Prostate gland (tissue), 2 donors: ENCODE results near the gene L3MBTL1. TPM values are rescaled to one million over a fixed set of nuclear protein-coding genes. Genes with fewer than 3 reads are reported as not detected.
A peak's percentile ranks its signal among the peaks of the same experiment; 100 is the strongest.

Source experiments
- DNase-seq: peaks from one replicate; pipeline ENCODE4 v3.0.0-alpha.2; 2019; ENCODE audit warnings: low spot score
- H3K27ac ChIP-seq, 2 donors: fragments of 200-600 bp; sonication (generic); 2 replicates each; pipeline ENCODE4 v1.5.1; 2017 to 2019
- H3K27me3 ChIP-seq: fragments of 200-600 bp; sonication (generic); replicated peaks from 2 replicates; pipeline ENCODE4 v1.5.1; 2019; ENCODE audit not compliant: insufficient read depth
- H3K36me3 ChIP-seq, 2 donors: fragments of 200-600 bp; sonication (generic); 1 replicate in 1 of 2; 2 replicates in 1 of 2; pipeline versions ENCODE4 v1.5.1 to v1.8.1; 2017 to 2019
- H3K4me1 ChIP-seq: fragments of 200-600 bp; sonication (generic); replicated peaks from 2 replicates; pipeline ENCODE4 v1.5.1; 2019
- H3K4me3 ChIP-seq, 2 donors: fragments of 200-600 bp; sonication (generic); 2 replicates each; pipeline ENCODE4 v1.5.1; 2017 to 2019
- H3K9me3 ChIP-seq: fragments of 200-600 bp; sonication (generic); 2 replicates; pipeline ENCODE4 v1.5.1; 2017
- CTCF ChIP-seq, 4 experiments: fragments of 200-600 bp in 2 of 4; fragments of 450-650 bp in 2 of 4; sonication (generic) in 2 of 4; IDR thresholded peaks; 1 replicate in 3 of 4; 2 replicates in 1 of 4; pipeline ENCODE4 v1.5.1; 2016 to 2019; ENCODE audit warnings: antibody characterized with exemption in 4 of 4, mild to moderate bottlenecking in 2 of 4, moderate library complexity in 2 of 4
- POLR2A ChIP-seq: fragments of 450-650 bp; IDR thresholded peaks from one replicate; pipeline ENCODE4 v1.6.1; 2016; ENCODE audit warnings: antibody characterized with exemption, mild to moderate bottlenecking
- POLR2AphosphoS5 ChIP-seq: sonication (generic); formaldehyde crosslinking; IDR thresholded peaks from one replicate; pipeline ENCODE4 v1.6.1; 2017; ENCODE audit warnings: antibody characterized with exemption
- WGBS: methylation state at CpG from one replicate; pipeline ENCODE4 v1.1.5; 2018; 5-methylcytosine and 5-hydroxymethylcytosine counted together
- intact Hi-C: fragments of 100-400 bp; cut with DNase I; formaldehyde crosslinking; loops from one replicate; pipeline ENCODE4 v1.14.2; 2022
- total RNA-seq, 2 donors: library from RNA; depleted of rRNA; stranded (reverse); fragments of >200 nt; gene quantifications; one replicate each; pipeline ENCODE4 v1.1.0, GENCODE V29; 2016

The L3MBTL1 gene
- total RNA-seq, 2 donors from 2014 or later = 10.2 to 38.8 TPM

- Histone ChIP-seq H3K27ac (no peak overlapping the region), H3K4me3 (no peak overlapping the region), H3K9me3 (no peaks in the 10 kb centered on the region), H3K4me1 (no peaks in the 10 kb centered on the region), H3K27me3 (no peaks in the 10 kb centered on the region), H3K36me3 (no peaks in the 10 kb centered on the region)
- no peak for DNase-seq
- no peak for TF ChIP-seq POLR2A
- TF ChIP-seq CTCF (IDR thresholded peaks at IDR 0.05) = no peak
- TF ChIP-seq POLR2AphosphoS5 = no peak
- 75% methylated on average over 5 of the region's 5 CpGs for WGBS
- intact Hi-C loops = no loop called here
Measured at GRCh38 chr20:43542161-43542560, 34.7 kb downstream of the L3MBTL1 start.

DNA sequence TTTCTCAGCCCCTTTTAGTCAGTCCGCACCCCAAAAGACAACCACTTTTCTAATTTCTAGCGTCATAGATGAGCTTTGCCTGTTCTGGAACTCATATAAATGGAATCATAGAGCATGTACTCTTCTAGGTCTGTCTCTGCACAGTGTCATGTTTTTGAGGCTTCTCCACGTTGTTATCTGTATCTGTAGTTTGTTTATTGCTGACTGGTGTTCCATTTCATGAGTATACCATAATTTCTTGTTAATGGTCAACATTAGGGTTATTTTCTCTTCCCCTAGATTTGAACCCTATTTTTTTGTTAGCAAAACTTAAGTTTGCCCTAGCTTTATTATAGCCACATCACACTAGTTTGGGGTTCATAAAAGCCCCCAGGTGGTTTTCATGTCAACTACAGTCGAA lies 35.2 kb downstream of the L3MBTL1 start:
- Histone ChIP-seq H3K27me3 (no peaks in the 10 kb centered on the region), H3K4me1 (no peaks in the 10 kb centered on the region), H3K27ac (no peak overlapping the region), H3K9me3 (no peaks in the 10 kb centered on the region), H3K36me3 (no peaks in the 10 kb centered on the region), H3K4me3 (no peak overlapping the region)
- TF ChIP-seq CTCF (IDR thresholded peaks at IDR 0.05) (no peak), POLR2A (no peak), POLR2AphosphoS5 (no peak)
- DNase-seq = no peak
- 59% methylated on average over 4 of the region's 4 CpGs for WGBS
- intact Hi-C loops = no loop called here

DNA sequence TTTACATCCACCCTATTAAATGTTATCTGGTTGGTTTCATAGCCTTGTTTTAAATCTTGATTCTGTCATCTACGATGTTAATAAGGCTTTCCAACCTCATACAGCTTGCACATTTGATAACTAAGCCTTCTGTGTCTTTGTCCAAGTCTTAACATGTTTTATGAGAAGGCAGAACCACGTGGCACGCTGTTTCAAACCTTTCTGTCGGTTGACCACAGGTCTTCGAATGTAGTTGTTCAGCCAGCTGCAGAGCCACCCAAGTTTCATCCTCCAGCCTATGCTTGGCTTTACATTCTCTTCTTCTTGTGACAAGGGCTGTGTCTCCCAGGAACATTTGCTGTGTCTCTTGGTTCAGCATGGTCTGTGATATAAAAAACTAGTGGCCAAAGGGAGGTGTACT lies 35.6 kb downstream of the L3MBTL1 start:
- intact Hi-C loops = no loop called here
- no peaks in the 10 kb centered on the region for H3K4me1 ChIP-seq
- H3K27ac ChIP-seq = no peak overlapping the region
- H3K36me3 ChIP-seq = no peaks in the 10 kb centered on the region
- TF ChIP-seq CTCF (IDR thresholded peaks at IDR 0.05) (no peak), POLR2AphosphoS5 (peak; percentile 38)
- DNase-seq = peak; percentile 43
- WGBS = 16% methylated on average over 5 of the region's 5 CpGs
- H3K27me3 ChIP-seq = no peaks in the 10 kb centered on the region
- H3K9me3 ChIP-seq = no peaks in the 10 kb centered on the region
- H3K4me3 ChIP-seq = no peak overlapping the region

DNA sequence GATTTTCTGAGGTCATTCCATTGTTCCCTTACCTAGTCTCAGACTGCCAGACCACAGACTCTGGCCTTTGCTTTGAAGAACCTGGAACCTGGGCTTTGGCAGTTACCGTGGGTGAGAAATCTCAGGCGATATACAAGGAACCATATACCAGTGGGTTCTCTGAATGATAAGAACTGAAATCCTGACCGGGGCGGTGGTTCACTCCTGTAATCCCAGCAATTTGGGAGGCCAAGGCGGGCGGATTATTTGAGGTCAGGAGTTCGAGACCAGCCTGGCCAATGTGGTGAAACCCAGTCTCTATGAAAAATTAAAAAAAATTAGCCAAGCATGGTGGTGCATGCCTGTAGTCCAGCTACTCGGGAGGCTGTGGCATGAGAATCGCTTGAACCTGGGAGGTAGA lies 37.0 kb downstream of the L3MBTL1 start:
- Histone ChIP-seq H3K27me3 (no peaks in the 10 kb centered on the region), H3K4me3 (no peak overlapping the region), H3K36me3 (no peaks in the 10 kb centered on the region), H3K4me1 (no peaks in the 10 kb centered on the region), H3K9me3 (no peaks in the 10 kb centered on the region), H3K27ac (no peak overlapping the region)
- TF ChIP-seq POLR2A (no peak), CTCF (IDR thresholded peaks at IDR 0.05) (no peak), POLR2AphosphoS5 (no peak)
- intact Hi-C loops = no loop called here
- WGBS = 91% methylated on average over 9 of the region's 9 CpGs
- DNase-seq = no peak

GRCh38 chr20:43545837-43546578 lies 38.5 kb downstream of the L3MBTL1 start:
- no peaks in the 10 kb centered on the region for H3K4me1 ChIP-seq
- 98% methylated on average over 4 of the region's 4 CpGs for WGBS
- no peak overlapping the region for H3K27ac ChIP-seq
- no peak for DNase-seq
- intact Hi-C loops = no loop called here
- no peaks in the 10 kb centered on the region for H3K36me3 ChIP-seq
- no peaks in the 10 kb centered on the region for H3K9me3 ChIP-seq
- TF ChIP-seq CTCF (IDR thresholded peaks at IDR 0.05) (no peak), POLR2AphosphoS5 (no peak)
- H3K4me3 ChIP-seq = no peak overlapping the region
- no peaks in the 10 kb centered on the region for H3K27me3 ChIP-seq
